Measurements from ENCODE around the gene SMU1.
A peak's percentile ranks its signal among the peaks of the same experiment; 100 is the strongest.

SMU1 gene

DNA sequence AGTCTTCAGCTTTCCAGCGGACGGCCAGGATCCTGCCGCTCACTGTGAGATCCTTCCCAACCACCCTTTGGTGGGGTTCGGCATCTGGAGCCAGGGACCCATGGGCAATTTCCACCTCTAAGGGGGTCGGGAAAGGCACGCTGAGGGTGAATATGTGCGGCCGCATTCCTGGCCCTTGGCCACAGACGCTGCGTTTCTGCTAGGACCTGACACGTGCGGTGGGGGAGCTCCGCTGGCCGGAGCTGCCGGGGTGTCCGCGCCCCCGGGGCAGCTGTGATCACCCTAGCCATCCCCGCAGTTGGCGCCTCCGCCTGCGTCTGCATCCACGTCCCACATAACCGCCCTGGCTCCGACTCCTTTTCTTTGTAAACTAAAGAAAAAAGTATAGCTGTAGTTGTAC, 56.7 kb downstream of the SMU1 start:
- H3K4ac ChIP-seq (ENCODE audit: low read length) = no peak overlapping the region
- H2BK12ac ChIP-seq (ENCODE audit: low read length) = no peak overlapping the region
- H4K91ac ChIP-seq (ENCODE audit: low read depth, low read length, poor library complexity) = no peak overlapping the region
- peak overlapping the region; percentile 72 for H2BK5ac ChIP-seq (ENCODE audit: low read length)
- H2BK15ac ChIP-seq (ENCODE audit: low read length) = no peak overlapping the region
- H3K27ac ChIP-seq (replicated peaks; ENCODE audit: low read length) = no peak overlapping the region
- H3K4me2 ChIP-seq (ENCODE audit: insufficient read depth, low read length, poor library complexity, severe bottlenecking) = no peak overlapping the region
- no peak for DNase-seq (ENCODE audit: low spot score)
- H2BK120ac ChIP-seq (ENCODE audit: low read depth, low read length) = no peak overlapping the region
- H3K18ac ChIP-seq (ENCODE audit: low read length) = no peak overlapping the region
- H3K23ac ChIP-seq (ENCODE audit: low read depth, low read length, poor library complexity) = no peak overlapping the region
- peaks cover 4 to 7% of the 10 kb centered on the region in 2 donors for H3K4me1 ChIP-seq (ENCODE audit: control insufficient read depth in 2 of 2, insufficient read depth in 1 of 2, low read depth in 1 of 2, low read length in 2 of 2)
- no peak overlapping the region for H3K4me3 ChIP-seq (ENCODE audit: low read length in 2 of 2)
- H3K79me1 ChIP-seq (ENCODE audit: low read depth, low read length) = peaks cover 2% of the 10 kb centered on the region
- no peak overlapping the region for H3K14ac ChIP-seq (ENCODE audit: low read length)
- peaks cover 8 to 59% of the 10 kb centered on the region in 2 donors for H3K36me3 ChIP-seq (replicated peaks in 1 of 2; ENCODE audit: control insufficient read depth in 2 of 2, insufficient read depth in 2 of 2, low read length in 2 of 2)
- no peaks in the 10 kb centered on the region for H3K9me3 ChIP-seq (replicated peaks in 1 of 2; ENCODE audit: control insufficient read depth in 2 of 2, insufficient read depth in 1 of 2, low read depth in 1 of 2, low read length in 2 of 2)
- no peaks in the 10 kb centered on the region for H3K27me3 ChIP-seq (ENCODE audit: control insufficient read depth in 3 of 3, insufficient read depth in 3 of 3, low read depth in 1 of 3, low read length in 3 of 3)
- no peak overlapping the region for H2AK5ac ChIP-seq (ENCODE audit: low read depth, low read length)
- no peak overlapping the region for H3K9ac ChIP-seq (ENCODE audit: low read depth, low read length, poor library complexity)
- H4K8ac ChIP-seq (ENCODE audit: low read depth, low read length) = no peak overlapping the region
- no peak overlapping the region for H2AFZ ChIP-seq (ENCODE audit: low read length)
- no CpG with 5 or more reads among the region's 25 CpGs for WGBS, 2 donors (ENCODE audit: extremely low coverage in 2 of 2, insufficient read length in 2 of 2, insufficient replicate concordance in 1 of 2)

DNA sequence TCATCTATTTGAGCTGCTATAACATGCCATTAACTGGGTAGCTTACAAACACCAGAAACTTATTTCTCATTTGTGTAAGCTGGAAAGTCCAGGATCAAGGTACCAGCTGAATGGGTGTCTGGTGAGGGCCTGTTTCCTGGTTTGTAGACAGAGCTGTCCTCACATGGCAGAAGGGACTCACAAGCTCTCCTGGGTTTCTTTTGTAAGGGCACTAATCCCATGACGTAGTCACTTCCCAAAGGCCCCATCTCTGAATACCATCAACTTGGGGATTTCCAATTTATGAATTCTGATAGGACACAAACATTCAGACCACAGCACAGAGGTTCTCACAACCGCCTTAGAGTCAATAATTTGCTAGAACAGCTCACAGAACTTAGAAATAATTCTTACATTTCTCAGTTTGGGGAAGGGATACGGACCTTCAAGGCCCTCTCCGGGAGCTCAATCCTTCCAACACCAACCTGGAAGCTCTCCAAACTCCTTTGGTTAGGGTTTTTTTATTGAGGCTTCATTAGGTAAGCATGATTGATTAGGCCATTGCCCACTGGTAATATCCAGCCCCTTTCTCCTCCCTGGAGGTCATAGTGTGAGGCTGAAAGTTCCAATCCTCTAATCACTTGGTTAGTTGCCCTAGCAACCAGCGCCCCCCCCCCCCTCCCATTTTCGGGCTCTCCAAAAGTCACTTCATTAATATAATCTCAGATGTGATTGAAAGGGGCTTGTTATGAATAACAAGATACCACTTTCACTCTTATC, 59.0 kb downstream of the SMU1 start:
- Histone ChIP-seq H2BK5ac (ENCODE audit: low read length) (no peak overlapping the region), H4K91ac (ENCODE audit: low read depth, low read length, poor library complexity) (no peak overlapping the region), H3K4me2 (ENCODE audit: insufficient read depth, low read length, poor library complexity, severe bottlenecking) (no peak overlapping the region), H2AFZ (ENCODE audit: low read length) (no peak overlapping the region), H3K9me3 (replicated peaks in 1 of 2; ENCODE audit: control insufficient read depth in 2 of 2, insufficient read depth in 1 of 2, low read depth in 1 of 2, low read length in 2 of 2) (no peaks in the 10 kb centered on the region), H3K18ac (ENCODE audit: low read length) (no peak overlapping the region), H3K36me3 (replicated peaks in 1 of 2; ENCODE audit: control insufficient read depth in 2 of 2, insufficient read depth in 2 of 2, low read length in 2 of 2) (peaks cover 8 to 46% of the 10 kb centered on the region in 2 donors), H2BK15ac (ENCODE audit: low read length) (no peak overlapping the region), H3K9ac (ENCODE audit: low read depth, low read length, poor library complexity) (no peak overlapping the region), H2BK12ac (ENCODE audit: low read length) (no peak overlapping the region), H4K8ac (ENCODE audit: low read depth, low read length) (no peak overlapping the region), H3K4ac (ENCODE audit: low read length) (no peak overlapping the region), H2AK5ac (ENCODE audit: low read depth, low read length) (no peak overlapping the region), H3K27ac (replicated peaks; ENCODE audit: low read length) (no peak overlapping the region), H3K23ac (ENCODE audit: low read depth, low read length, poor library complexity) (no peak overlapping the region), H3K4me3 (ENCODE audit: low read length in 2 of 2) (no peak overlapping the region), H3K14ac (ENCODE audit: low read length) (no peak overlapping the region), H3K79me1 (ENCODE audit: low read depth, low read length) (peaks cover 4% of the 10 kb centered on the region), H3K4me1 (ENCODE audit: control insufficient read depth in 2 of 2, insufficient read depth in 1 of 2, low read depth in 1 of 2, low read length in 2 of 2) (peaks cover 0 to 4% of the 10 kb centered on the region in 2 donors), H2BK120ac (ENCODE audit: low read depth, low read length) (no peak overlapping the region), H3K27me3 (ENCODE audit: control insufficient read depth in 3 of 3, insufficient read depth in 3 of 3, low read depth in 1 of 3, low read length in 3 of 3) (no peaks in the 10 kb centered on the region)
- WGBS, 2 donors (ENCODE audit: extremely low coverage in 2 of 2, insufficient read length in 2 of 2, insufficient replicate concordance in 1 of 2) = no CpG with 5 or more reads among the region's 6 CpGs
- no peak for DNase-seq (ENCODE audit: low spot score)

DNA sequence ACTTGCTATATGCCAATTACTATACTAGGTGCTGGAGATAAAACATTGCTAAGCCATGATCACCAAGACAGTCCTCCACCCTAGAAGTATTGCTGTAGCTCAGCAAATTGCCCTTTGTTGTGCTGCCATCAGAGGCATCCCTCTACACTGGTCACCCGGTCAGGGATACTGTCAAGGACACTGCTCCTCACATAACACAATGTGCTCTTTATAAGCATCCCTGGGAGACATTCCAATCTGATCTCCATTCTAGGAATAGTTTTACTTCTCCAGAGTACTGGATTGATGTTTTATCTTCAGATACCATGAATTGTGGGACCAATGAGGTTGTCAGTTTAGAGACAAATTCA, 61.8 kb downstream of the SMU1 start:
- Histone ChIP-seq H3K14ac (ENCODE audit: low read length) (no peak overlapping the region), H2BK120ac (ENCODE audit: low read depth, low read length) (no peak overlapping the region), H2AFZ (ENCODE audit: low read length) (no peak overlapping the region), H3K4me2 (ENCODE audit: insufficient read depth, low read length, poor library complexity, severe bottlenecking) (no peak overlapping the region), H3K18ac (ENCODE audit: low read length) (no peak overlapping the region), H3K23ac (ENCODE audit: low read depth, low read length, poor library complexity) (no peak overlapping the region), H2AK5ac (ENCODE audit: low read depth, low read length) (no peak overlapping the region), H3K79me1 (ENCODE audit: low read depth, low read length) (peaks cover 3% of the 10 kb centered on the region), H3K27me3 (ENCODE audit: control insufficient read depth in 3 of 3, insufficient read depth in 3 of 3, low read depth in 1 of 3, low read length in 3 of 3) (no peaks in the 10 kb centered on the region), H2BK15ac (ENCODE audit: low read length) (no peak overlapping the region), H3K4me3 (ENCODE audit: low read length in 2 of 2) (no peak overlapping the region), H2BK12ac (ENCODE audit: low read length) (no peak overlapping the region), H3K9ac (ENCODE audit: low read depth, low read length, poor library complexity) (no peak overlapping the region), H3K4me1 (ENCODE audit: control insufficient read depth in 2 of 2, insufficient read depth in 1 of 2, low read depth in 1 of 2, low read length in 2 of 2) (peaks cover 0 to 4% of the 10 kb centered on the region in 2 donors), H3K9me3 (replicated peaks in 1 of 2; ENCODE audit: control insufficient read depth in 2 of 2, insufficient read depth in 1 of 2, low read depth in 1 of 2, low read length in 2 of 2) (no peaks in the 10 kb centered on the region), H3K27ac (replicated peaks; ENCODE audit: low read length) (no peak overlapping the region), H2BK5ac (ENCODE audit: low read length) (no peak overlapping the region), H4K91ac (ENCODE audit: low read depth, low read length, poor library complexity) (no peak overlapping the region), H4K8ac (ENCODE audit: low read depth, low read length) (no peak overlapping the region), H3K4ac (ENCODE audit: low read length) (no peak overlapping the region), H3K36me3 (replicated peaks in 1 of 2; ENCODE audit: control insufficient read depth in 2 of 2, insufficient read depth in 2 of 2, low read length in 2 of 2) (peaks cover 4 to 20% of the 10 kb centered on the region in 2 donors)
- WGBS, 2 donors (ENCODE audit: extremely low coverage in 2 of 2, insufficient read length in 2 of 2, insufficient replicate concordance in 1 of 2) = no CpG with 5 or more reads among the region's 1 CpG
- no peak for DNase-seq (ENCODE audit: low spot score)

DNA sequence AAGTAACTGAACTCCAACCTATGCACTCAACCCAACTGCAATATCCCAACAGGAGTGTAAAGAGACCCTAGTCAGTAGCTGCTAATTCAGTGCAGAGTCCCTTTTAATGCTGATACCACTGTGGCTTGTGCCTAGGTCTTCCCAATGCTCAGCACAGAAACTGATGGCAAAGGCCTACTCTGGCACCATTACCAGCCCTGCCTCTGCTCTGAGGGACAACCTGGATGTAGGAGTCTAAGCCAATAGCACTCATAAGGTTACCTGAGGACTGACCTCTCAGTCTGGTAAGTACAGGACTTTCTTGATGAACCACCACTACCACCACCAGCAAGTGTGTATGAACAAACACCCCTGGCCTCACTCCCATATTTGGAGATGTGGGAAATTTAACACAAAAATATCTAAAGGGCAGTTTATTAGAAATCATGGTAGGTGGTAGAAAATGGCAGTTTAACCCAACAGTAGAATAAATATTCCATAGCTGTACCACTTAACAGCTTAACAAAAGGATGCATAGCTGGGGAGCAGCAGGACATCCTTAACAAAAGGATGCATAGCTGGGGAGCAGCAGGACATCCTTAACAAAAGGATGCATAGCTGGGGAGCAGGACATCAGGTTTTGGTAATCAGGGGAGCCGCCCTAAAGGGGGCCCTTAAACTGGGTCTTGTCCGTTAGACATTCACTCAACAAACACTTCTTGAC, 62.4 kb downstream of the SMU1 start:
- H3K27me3 ChIP-seq (ENCODE audit: control insufficient read depth in 3 of 3, insufficient read depth in 3 of 3, low read depth in 1 of 3, low read length in 3 of 3) = no peaks in the 10 kb centered on the region
- H3K79me1 ChIP-seq (ENCODE audit: low read depth, low read length) = peaks cover 3% of the 10 kb centered on the region
- no peak overlapping the region for H3K4me2 ChIP-seq (ENCODE audit: insufficient read depth, low read length, poor library complexity, severe bottlenecking)
- H3K36me3 ChIP-seq (replicated peaks in 1 of 2; ENCODE audit: control insufficient read depth in 2 of 2, insufficient read depth in 2 of 2, low read length in 2 of 2) = peaks cover 4 to 17% of the 10 kb centered on the region in 2 donors
- no peak overlapping the region for H4K8ac ChIP-seq (ENCODE audit: low read depth, low read length)
- H3K23ac ChIP-seq (ENCODE audit: low read depth, low read length, poor library complexity) = no peak overlapping the region
- no peak overlapping the region for H3K14ac ChIP-seq (ENCODE audit: low read length)
- no peak overlapping the region for H2BK12ac ChIP-seq (ENCODE audit: low read length)
- H2BK5ac ChIP-seq (ENCODE audit: low read length) = no peak overlapping the region
- peaks cover 0 to 4% of the 10 kb centered on the region in 2 donors for H3K4me1 ChIP-seq (ENCODE audit: control insufficient read depth in 2 of 2, insufficient read depth in 1 of 2, low read depth in 1 of 2, low read length in 2 of 2)
- WGBS, 2 donors (ENCODE audit: extremely low coverage in 2 of 2, insufficient read length in 2 of 2, insufficient replicate concordance in 1 of 2) = no CpG with 5 or more reads among the region's 2 CpGs
- H3K9ac ChIP-seq (ENCODE audit: low read depth, low read length, poor library complexity) = no peak overlapping the region
- H3K9me3 ChIP-seq (replicated peaks in 1 of 2; ENCODE audit: control insufficient read depth in 2 of 2, insufficient read depth in 1 of 2, low read depth in 1 of 2, low read length in 2 of 2) = no peaks in the 10 kb centered on the region
- no peak overlapping the region for H2BK120ac ChIP-seq (ENCODE audit: low read depth, low read length)
- H3K18ac ChIP-seq (ENCODE audit: low read length) = no peak overlapping the region
- no peak overlapping the region for H4K91ac ChIP-seq (ENCODE audit: low read depth, low read length, poor library complexity)
- H3K4me3 ChIP-seq (ENCODE audit: low read length in 2 of 2) = no peak overlapping the region
- H2AFZ ChIP-seq (ENCODE audit: low read length) = no peak overlapping the region
- H2AK5ac ChIP-seq (ENCODE audit: low read depth, low read length) = no peak overlapping the region
- no peak for DNase-seq (ENCODE audit: low spot score)
- no peak overlapping the region for H2BK15ac ChIP-seq (ENCODE audit: low read length)
- no peak overlapping the region for H3K4ac ChIP-seq (ENCODE audit: low read length)
- H3K27ac ChIP-seq (replicated peaks; ENCODE audit: low read length) = no peak overlapping the region

Data from neuronal stem cell (in vitro differentiated cells).